Measurements from ENCODE around the gene MVP.
"Not testable (repeated sequence)": the region's sequence is repeated elsewhere in the genome, so short reads cannot be mapped to it uniquely, and the experiment has no call there.

GRCh38 chr16:29833219-29833618 lies 13.0 kb downstream of the MVP start:
- not testable (repeated sequence) for TF ChIP-seq POLR2A (IDR thresholded peaks at IDR 0.05; ENCODE audit: low read length); GATA1 (IDR thresholded peaks at IDR 0.05; ENCODE audit: low read depth, low read length)
